Spleen (tissue), 11 donors: ENCODE measurements around the gene KLK6. TPM values are rescaled to one million over a fixed set of nuclear protein-coding genes. Genes with fewer than 3 reads are reported as not detected.

Experiments used
- DNase-seq: peaks from one replicate; pipeline ENCODE4 v3.0.0-alpha.2; 2020
- H3K27ac ChIP-seq, 8 donors: fragments of 200-600 bp; sonication (generic) in 7 of 8; 1 replicate in 4 of 8; 2 replicates in 4 of 8; pipeline versions ENCODE4 v1.5.0 to v1.8.0; 2016 to 2021; ENCODE audit warnings: inconsistent platforms in 4 of 8, mild to moderate bottlenecking in 4 of 8, moderate library complexity in 1 of 8
- H3K27me3 ChIP-seq, 7 donors: fragments of 200-600 bp; sonication (generic) in 6 of 7; replicated peaks in 1 of 7; 1 replicate in 4 of 7; 2 replicates in 3 of 7; pipeline versions ENCODE4 v1.5.0 to v1.8.0; 2016 to 2021; ENCODE audit warnings: inconsistent platforms in 3 of 7, mild to moderate bottlenecking in 1 of 7
- H3K36me3 ChIP-seq, 6 donors: fragments of 200-600 bp; sonication (generic) in 5 of 6; 1 replicate in 4 of 6; 2 replicates in 2 of 6; pipeline versions ENCODE4 v1.5.0 to v1.8.0; 2016 to 2021; ENCODE audit warnings: inconsistent platforms in 2 of 6
- H3K4me1 ChIP-seq, 6 donors: fragments of 200-600 bp; sonication (generic) in 5 of 6; 1 replicate in 3 of 6; 2 replicates in 3 of 6; pipeline versions ENCODE4 v1.5.0 to v1.8.0; 2016 to 2021; ENCODE audit warnings: inconsistent platforms in 3 of 6
- H3K4me3 ChIP-seq, 8 donors: fragments of 200-600 bp; sonication (generic) in 7 of 8; 1 replicate in 4 of 8; 2 replicates in 4 of 8; pipeline versions ENCODE4 v1.5.0 to v1.8.0; 2016 to 2021; ENCODE audit warnings: inconsistent platforms in 4 of 8, mild to moderate bottlenecking in 4 of 8, moderate library complexity in 2 of 8
- H3K9me3 ChIP-seq, 8 donors: fragments of 200-600 bp; sonication (generic) in 7 of 8; 1 replicate in 4 of 8; 2 replicates in 4 of 8; pipeline versions ENCODE4 v1.5.0 to v1.8.0; 2016 to 2021; ENCODE audit warnings: inconsistent platforms in 4 of 8
- POLR2A ChIP-seq, 3 donors: fragments of 450-650 bp; IDR thresholded peaks; one replicate each; pipeline ENCODE4 v1.5.1; 2017; ENCODE audit warnings: antibody characterized with exemption in 3 of 3, mild to moderate bottlenecking in 1 of 3
- POLR2AphosphoS5 ChIP-seq, 3 donors: sonication (generic); formaldehyde crosslinking; IDR thresholded peaks; one replicate each; pipeline ENCODE4 v1.5.1; 2017; ENCODE audit warnings: antibody characterized with exemption in 3 of 3
- WGBS, 5 donors: extraction: QIAGEN DNeasy Blood & Tissue Kit in 3 of 5; methylation state at CpG; one replicate each; pipeline versions ENCODE4 v1.1.5 to v1.1.7; 2013 to 2018; 5-methylcytosine and 5-hydroxymethylcytosine counted together
- intact Hi-C: fragments of 100-400 bp; cut with DNase I; formaldehyde crosslinking; loops from one replicate; pipeline ENCODE4 v1.15.0; 2023; ENCODE audit warnings: low total_unique reads
- polyA plus RNA-seq, 3 donors: library from polyadenylated mRNA; stranded (reverse); fragments of 200-250 nt; gene quantifications; one replicate each; pipeline ENCODE4 v1.2.1, GENCODE V29; 2013
- total RNA-seq, 7 donors: library from RNA; depleted of rRNA in 3 of 7; stranded (reverse); fragments of >200 nt in 3 of 7; fragmentation: NEBNext Ultra II Directional in 4 of 7; extraction: Animal tissue kit (Norgen Biotek cat#: 25700) in 4 of 7; gene quantifications; one replicate each; pipeline versions ENCODE4 v1.1.0 to v1.2.1, GENCODE V29; 2016 to 2021
- TF ChIP-seq, protein P1 (sequence below), 11 experiments: fragments of 200-600 bp in 7 of 11; fragments of 450-650 bp in 4 of 11; sonication (generic) in 4 of 11; IDR thresholded peaks in 8 of 11; conservative IDR thresholded peaks in 3 of 11; 1 replicate in 7 of 11; 2 replicates in 4 of 11; pipeline versions ENCODE4 v1.4.0 to v1.8.0; 2016 to 2021; ENCODE audit warnings: antibody characterized with exemption in 11 of 11, inconsistent platforms in 4 of 11, mild to moderate bottlenecking in 1 of 11
- donor health status: healthy with polysubstance abuse.
- donor health status: DM: no; HTN: no; CAD: no; lungs with moderate emphysema.
- donor health status: DM: no; HTN: no; CAD: no.
- donor health status: Bipolar disorder and iron deficiency.
- donor health status: healthy.
- donor health status: DM: no; HTN: no; CAD: no.
- donor health status: DM: yes; HTN: yes; CAD: no.

KLK6 gene
- total and polyA plus RNA-seq, 10 donors: 0.43 to 9.5 (median 2.8) TPM; not detected in 1

DNA sequence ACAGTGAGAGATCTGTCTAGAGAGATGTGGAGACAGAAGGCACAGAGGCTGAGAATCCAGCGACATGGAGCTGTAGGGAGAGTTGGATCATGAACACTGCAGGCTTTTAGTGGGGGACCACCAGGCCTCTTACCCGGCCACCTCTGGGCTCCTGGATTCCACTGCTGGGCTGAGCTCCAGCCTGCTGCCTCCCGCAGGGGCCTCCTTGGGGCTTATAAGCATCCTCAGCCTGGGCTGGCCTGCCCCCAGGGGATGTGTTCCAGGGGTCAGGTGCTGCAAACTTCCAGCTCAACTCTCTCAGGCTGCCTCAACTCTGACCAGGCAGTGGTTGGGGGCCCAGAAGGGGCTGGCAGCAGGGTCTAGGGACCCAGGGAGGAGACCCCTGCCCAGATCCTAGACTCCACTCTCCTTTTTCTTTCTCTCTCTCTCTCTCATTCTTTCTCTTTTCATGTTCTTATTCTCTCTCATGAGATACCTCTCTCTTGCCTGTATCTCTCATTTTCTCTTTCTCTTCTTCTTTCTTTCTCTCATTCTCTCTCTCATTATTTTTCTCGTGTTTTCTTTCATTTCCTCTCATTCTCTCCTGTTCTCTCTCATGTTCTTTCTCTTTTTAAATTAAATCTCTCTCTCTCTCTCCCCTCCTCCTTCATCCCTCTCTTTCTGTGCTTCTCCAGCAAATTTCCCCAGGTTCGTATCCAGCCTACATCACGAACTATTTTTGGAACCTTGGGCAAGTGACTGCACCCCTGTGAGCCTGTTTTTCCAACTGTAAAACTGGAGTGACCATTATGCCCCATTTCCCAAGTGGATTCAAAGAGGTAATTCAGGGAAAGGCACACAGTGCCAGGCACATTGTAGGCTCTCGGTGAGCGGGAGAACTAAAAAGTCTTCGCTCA, 57.9 kb downstream of the KLK6 start, which contains the start of gene KLK4:
Gene KLK4, minus strand, starts transcription at position 190 of the 896 bp plus-strand sequence. CDS start 657 bp downstream, outside the sequence.
- H3K27ac ChIP-seq: no peak within 1 kb of the TSS

GRCh38 chr19:50910722-50911121, 58.7 kb downstream of the KLK6 start:
- TF ChIP-seq, protein P1, sequence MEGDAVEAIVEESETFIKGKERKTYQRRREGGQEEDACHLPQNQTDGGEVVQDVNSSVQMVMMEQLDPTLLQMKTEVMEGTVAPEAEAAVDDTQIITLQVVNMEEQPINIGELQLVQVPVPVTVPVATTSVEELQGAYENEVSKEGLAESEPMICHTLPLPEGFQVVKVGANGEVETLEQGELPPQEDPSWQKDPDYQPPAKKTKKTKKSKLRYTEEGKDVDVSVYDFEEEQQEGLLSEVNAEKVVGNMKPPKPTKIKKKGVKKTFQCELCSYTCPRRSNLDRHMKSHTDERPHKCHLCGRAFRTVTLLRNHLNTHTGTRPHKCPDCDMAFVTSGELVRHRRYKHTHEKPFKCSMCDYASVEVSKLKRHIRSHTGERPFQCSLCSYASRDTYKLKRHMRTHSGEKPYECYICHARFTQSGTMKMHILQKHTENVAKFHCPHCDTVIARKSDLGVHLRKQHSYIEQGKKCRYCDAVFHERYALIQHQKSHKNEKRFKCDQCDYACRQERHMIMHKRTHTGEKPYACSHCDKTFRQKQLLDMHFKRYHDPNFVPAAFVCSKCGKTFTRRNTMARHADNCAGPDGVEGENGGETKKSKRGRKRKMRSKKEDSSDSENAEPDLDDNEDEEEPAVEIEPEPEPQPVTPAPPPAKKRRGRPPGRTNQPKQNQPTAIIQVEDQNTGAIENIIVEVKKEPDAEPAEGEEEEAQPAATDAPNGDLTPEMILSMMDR (IDR thresholded peaks at IDR 0.05 in 8 of 11, conservative IDR thresholded peaks at IDR 0.05 in 3 of 11): no peak
- TF ChIP-seq POLR2AphosphoS5 (IDR thresholded peaks at IDR 0.05) (no peak), POLR2A (IDR thresholded peaks at IDR 0.05) (no peak)
- 52 to 79% (median 63%) methylated on average over 4 of the region's 4 CpGs for WGBS, 5 donors
- H3K27me3 ChIP-seq: peaks cover 0 to 91% (median 35%) of the 10 kb centered on the region in 7 donors

More for the DNA sequence above, 57.9 kb downstream of the KLK6 start, which contains the start of gene KLK4:
- Histone ChIP-seq H3K4me1 (peaks cover 0 to 9% (median 0%) of the 10 kb centered on the region in 6 donors), H3K4me3 (no peak within 1 kb of the TSS), H3K27me3 (peaks cover 3 to 91% (median 32%) of the 10 kb centered on the region in 7 donors), H3K9me3 (no peaks in the 10 kb centered on the region), H3K36me3 (no peaks in the 10 kb centered on the region)
- TF ChIP-seq, protein P1 (IDR thresholded peaks at IDR 0.05 in 8 of 11, conservative IDR thresholded peaks at IDR 0.05 in 3 of 11): no peak
- TF ChIP-seq POLR2A (IDR thresholded peaks at IDR 0.05): no peak
- no peak for TF ChIP-seq POLR2AphosphoS5 (IDR thresholded peaks at IDR 0.05)
- DNase-seq: no peak
- WGBS, 5 donors: 52 to 68% (median 62%) methylated on average over 8 to 9 of the region's 9 CpGs
- intact Hi-C loops: no loop called here

DNA sequence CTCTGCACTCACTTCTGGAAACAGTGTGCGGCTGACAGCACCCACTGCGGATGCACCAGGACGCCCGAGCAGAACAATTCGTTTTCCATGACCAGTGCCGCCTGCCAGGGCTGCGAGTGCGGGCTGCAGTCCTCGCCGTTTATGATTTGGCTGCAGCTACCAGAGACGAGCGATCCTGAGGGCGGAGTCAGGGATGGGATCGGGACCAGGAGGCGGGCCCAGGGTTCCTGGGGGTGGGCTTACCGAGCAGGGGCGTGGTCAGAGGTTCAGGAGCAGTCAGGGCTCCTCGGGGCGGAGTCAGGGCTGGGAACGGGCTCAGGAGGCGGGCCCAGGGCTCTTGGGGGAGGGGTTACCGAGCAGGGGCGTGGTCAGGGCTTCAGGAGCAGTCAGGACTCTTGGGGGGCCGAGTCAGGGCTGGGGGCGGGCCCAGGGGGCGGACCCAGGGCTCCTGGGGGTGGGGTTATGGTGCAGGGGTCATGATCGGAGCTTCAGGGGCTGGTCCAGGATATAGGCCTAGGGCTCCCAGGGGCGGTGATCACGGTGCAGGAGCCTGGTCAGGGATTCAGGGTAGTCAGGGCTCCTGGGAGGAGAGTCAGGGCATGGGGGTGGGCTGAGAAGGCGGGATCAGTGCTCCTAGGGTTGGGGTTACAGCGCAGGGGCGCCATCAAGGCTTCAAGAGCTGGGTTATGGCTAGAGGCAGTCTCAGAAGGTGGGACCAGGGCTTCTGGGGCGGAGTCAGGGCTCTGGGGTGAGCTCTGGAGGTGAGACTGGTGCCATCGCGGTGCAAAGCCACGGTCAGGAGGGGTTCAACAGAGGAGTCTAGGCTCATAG, 59.9 kb downstream of the KLK6 start:
- WGBS, 5 donors: 4 to 12% (median 5%) methylated on average over 29 to 36 of the region's 36 CpGs

More at GRCh38 chr19:50910722-50911121, 58.7 kb downstream of the KLK6 start:
- H3K36me3 ChIP-seq: no peaks in the 10 kb centered on the region
- H3K9me3 ChIP-seq: no peaks in the 10 kb centered on the region
- DNase-seq: no peak
- no peak overlapping the region for H3K27ac ChIP-seq
- no peak overlapping the region for H3K4me3 ChIP-seq
- H3K4me1 ChIP-seq: peaks cover 0 to 9% (median 0%) of the 10 kb centered on the region in 6 donors
- intact Hi-C loops: no loop called here

More for the DNA sequence above, 59.9 kb downstream of the KLK6 start:
- H3K4me1 ChIP-seq: peaks cover 0 to 9% (median 0%) of the 10 kb centered on the region in 6 donors
- H3K4me3 ChIP-seq: peak overlapping the region in 3 of 8 donors; percentile 10 to 46 (median 20)
- DNase-seq: no peak
- H3K9me3 ChIP-seq: no peaks in the 10 kb centered on the region
- H3K27me3 ChIP-seq: peaks cover 0 to 89% (median 40%) of the 10 kb centered on the region in 7 donors
- H3K36me3 ChIP-seq: no peaks in the 10 kb centered on the region
- no peak for TF ChIP-seq POLR2AphosphoS5 (IDR thresholded peaks at IDR 0.05)
- TF ChIP-seq POLR2A (IDR thresholded peaks at IDR 0.05): no peak
- TF ChIP-seq, protein P1 (IDR thresholded peaks at IDR 0.05 in 8 of 11, conservative IDR thresholded peaks at IDR 0.05 in 3 of 11): no peak
- no peak overlapping the region for H3K27ac ChIP-seq
- intact Hi-C loops: no loop called here

Other genes with a start within 250 kb of the KLK6 start
- 1 to 10 TPM in 2 of 7 donors, under 1 TPM in 4, not detected in 1; 0.14 to 1.8 (median 0.61) TPM for gene SHANK1, start 249.8 kb downstream of the KLK6 start, total RNA-seq
- gene SHANK1, start 249.8 kb downstream of the KLK6 start, polyA plus RNA-seq: under 1 TPM in 2 of 3 donors, not detected in 1; 0.07 to 0.32 TPM
- gene CLEC11A, start 246.2 kb downstream of the KLK6 start, total RNA-seq: 10 to 100 TPM in 1 of 7 donors, 1 to 10 TPM in 6; 6.2 to 10.7 (median 9.0) TPM
- gene CLEC11A, start 246.2 kb downstream of the KLK6 start, polyA plus RNA-seq: 1 to 10 TPM; 8.7 to 9.0 (median 8.9) TPM
- gene GPR32, start 199.1 kb downstream of the KLK6 start, total RNA-seq: not detected
- not detected for gene GPR32, start 199.1 kb downstream of the KLK6 start, polyA plus RNA-seq
- gene ACP4, start 179.2 kb downstream of the KLK6 start, total RNA-seq: not detected
- not detected for gene ACP4, start 179.2 kb downstream of the KLK6 start, polyA plus RNA-seq
- 10 to 100 TPM in 4 of 7 donors, 1 to 10 TPM in 3; 1.3 to 28.6 (median 10.7) TPM for gene KLK1, start 145.8 kb downstream of the KLK6 start, total RNA-seq
- 10 to 100 TPM; 16.3 to 56.5 (median 54.5) TPM for gene KLK1, start 145.8 kb downstream of the KLK6 start, polyA plus RNA-seq
- gene KLK15, start 136.0 kb downstream of the KLK6 start, total RNA-seq: not detected
- gene KLK15, start 136.0 kb downstream of the KLK6 start, polyA plus RNA-seq: under 1 TPM in 2 of 3 donors, not detected in 1; 0.07 to 0.13 TPM
- gene KLK3, start 114.7 kb downstream of the KLK6 start, total RNA-seq: not detected
- under 1 TPM in 1 of 3 donors, not detected in 2; 0.03 TPM for gene KLK3, start 114.7 kb downstream of the KLK6 start, polyA plus RNA-seq
- 1 to 10 TPM in 1 of 7 donors, under 1 TPM in 1, not detected in 5; 0.37 to 1.2 TPM for gene KLK2, start 96.2 kb downstream of the KLK6 start, total RNA-seq
- under 1 TPM; 0.65 to 0.86 (median 0.65) TPM for gene KLK2, start 96.2 kb downstream of the KLK6 start, polyA plus RNA-seq
- not detected for gene KLK4, start 58.2 kb downstream of the KLK6 start, total RNA-seq
- gene KLK4, start 58.2 kb downstream of the KLK6 start, polyA plus RNA-seq: under 1 TPM; 0.19 to 0.26 (median 0.20) TPM
- under 1 TPM in 1 of 7 donors, not detected in 6; 0.79 TPM for gene KLK5, start 16.6 kb downstream of the KLK6 start, total RNA-seq
- gene KLK5, start 16.6 kb downstream of the KLK6 start, polyA plus RNA-seq: under 1 TPM in 1 of 3 donors, not detected in 2; 0.13 TPM
- gene KLK7, start 14.3 kb upstream of the KLK6 start, total RNA-seq: 1 to 10 TPM in 1 of 7 donors, under 1 TPM in 1, not detected in 5; 0.23 to 1.6 TPM
- under 1 TPM; 0.03 to 0.45 (median 0.09) TPM for gene KLK7, start 14.3 kb upstream of the KLK6 start, polyA plus RNA-seq
- not detected for gene KLK8, start 32.0 kb upstream of the KLK6 start, total RNA-seq
- gene KLK8, start 32.0 kb upstream of the KLK6 start, polyA plus RNA-seq: under 1 TPM in 1 of 3 donors, not detected in 2; 0.56 TPM
- gene KLK10, start 50.1 kb upstream of the KLK6 start, total RNA-seq: not detected
- under 1 TPM; 0.06 to 0.13 (median 0.09) TPM for gene KLK10, start 50.1 kb upstream of the KLK6 start, polyA plus RNA-seq
- gene KLK11, start 57.0 kb upstream of the KLK6 start, total RNA-seq: not detected
- gene KLK11, start 57.0 kb upstream of the KLK6 start, polyA plus RNA-seq: under 1 TPM in 2 of 3 donors, not detected in 1; 0.09 to 0.29 TPM
- gene KLK12, start 65.4 kb upstream of the KLK6 start, total RNA-seq: not detected
- under 1 TPM in 1 of 3 donors, not detected in 2; 0.16 TPM for gene KLK12, start 65.4 kb upstream of the KLK6 start, polyA plus RNA-seq
- gene KLK13, start 95.5 kb upstream of the KLK6 start, total RNA-seq: not detected
- gene KLK13, start 95.5 kb upstream of the KLK6 start, polyA plus RNA-seq: under 1 TPM in 1 of 3 donors, not detected in 2; 0.13 TPM
- gene KLK14, start 113.3 kb upstream of the KLK6 start, total RNA-seq: under 1 TPM in 2 of 7 donors, not detected in 5; 0.44 to 0.63 TPM
- gene KLK14, start 113.3 kb upstream of the KLK6 start, polyA plus RNA-seq: under 1 TPM; 0.12 to 0.33 (median 0.22) TPM
- gene CTU1, start 138.8 kb upstream of the KLK6 start, total RNA-seq: 1 to 10 TPM; 4.5 to 8.2 (median 6.5) TPM
- gene CTU1, start 138.8 kb upstream of the KLK6 start, polyA plus RNA-seq: 1 to 10 TPM; 1.1 to 4.0 (median 2.6) TPM
- gene SIGLEC9, start 155.3 kb upstream of the KLK6 start, total RNA-seq: 10 to 100 TPM; 26.9 to 81.3 (median 42.1) TPM
- 10 to 100 TPM in 1 of 3 donors, 1 to 10 TPM in 2; 4.6 to 13.5 (median 5.7) TPM for gene SIGLEC9, start 155.3 kb upstream of the KLK6 start, polyA plus RNA-seq
- gene SIGLEC7, start 172.7 kb upstream of the KLK6 start, total RNA-seq: 10 to 100 TPM; 23.1 to 59.9 (median 31.3) TPM
- gene SIGLEC7, start 172.7 kb upstream of the KLK6 start, polyA plus RNA-seq: 10 to 100 TPM in 2 of 3 donors, 1 to 10 TPM in 1; 6.8 to 16.5 (median 11.0) TPM